HG02938 (cell line): ENCODE data around the gene RC3H1.
"Not testable (repeated sequence)": the region's sequence is repeated elsewhere in the genome, so short reads cannot be mapped to it uniquely, and the experiment has no call there.

ENCODE experiments used
- ATAC-seq: cut with Tn5 transposase; IDR thresholded peaks from one replicate; pipeline ENCODE4 v1.9.1; 2021; ENCODE audit warnings: mild to moderate bottlenecking, moderate library complexity; ENCODE audit not compliant: unreplicated experiment

The RC3H1 gene, protein sequence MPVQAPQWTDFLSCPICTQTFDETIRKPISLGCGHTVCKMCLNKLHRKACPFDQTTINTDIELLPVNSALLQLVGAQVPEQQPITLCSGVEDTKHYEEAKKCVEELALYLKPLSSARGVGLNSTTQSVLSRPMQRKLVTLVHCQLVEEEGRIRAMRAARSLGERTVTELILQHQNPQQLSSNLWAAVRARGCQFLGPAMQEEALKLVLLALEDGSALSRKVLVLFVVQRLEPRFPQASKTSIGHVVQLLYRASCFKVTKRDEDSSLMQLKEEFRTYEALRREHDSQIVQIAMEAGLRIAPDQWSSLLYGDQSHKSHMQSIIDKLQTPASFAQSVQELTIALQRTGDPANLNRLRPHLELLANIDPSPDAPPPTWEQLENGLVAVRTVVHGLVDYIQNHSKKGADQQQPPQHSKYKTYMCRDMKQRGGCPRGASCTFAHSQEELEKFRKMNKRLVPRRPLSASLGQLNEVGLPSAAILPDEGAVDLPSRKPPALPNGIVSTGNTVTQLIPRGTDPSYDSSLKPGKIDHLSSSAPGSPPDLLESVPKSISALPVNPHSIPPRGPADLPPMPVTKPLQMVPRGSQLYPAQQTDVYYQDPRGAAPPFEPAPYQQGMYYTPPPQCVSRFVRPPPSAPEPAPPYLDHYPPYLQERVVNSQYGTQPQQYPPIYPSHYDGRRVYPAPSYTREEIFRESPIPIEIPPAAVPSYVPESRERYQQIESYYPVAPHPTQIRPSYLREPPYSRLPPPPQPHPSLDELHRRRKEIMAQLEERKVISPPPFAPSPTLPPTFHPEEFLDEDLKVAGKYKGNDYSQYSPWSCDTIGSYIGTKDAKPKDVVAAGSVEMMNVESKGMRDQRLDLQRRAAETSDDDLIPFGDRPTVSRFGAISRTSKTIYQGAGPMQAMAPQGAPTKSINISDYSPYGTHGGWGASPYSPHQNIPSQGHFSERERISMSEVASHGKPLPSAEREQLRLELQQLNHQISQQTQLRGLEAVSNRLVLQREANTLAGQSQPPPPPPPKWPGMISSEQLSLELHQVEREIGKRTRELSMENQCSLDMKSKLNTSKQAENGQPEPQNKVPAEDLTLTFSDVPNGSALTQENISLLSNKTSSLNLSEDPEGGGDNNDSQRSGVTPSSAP

DNA sequence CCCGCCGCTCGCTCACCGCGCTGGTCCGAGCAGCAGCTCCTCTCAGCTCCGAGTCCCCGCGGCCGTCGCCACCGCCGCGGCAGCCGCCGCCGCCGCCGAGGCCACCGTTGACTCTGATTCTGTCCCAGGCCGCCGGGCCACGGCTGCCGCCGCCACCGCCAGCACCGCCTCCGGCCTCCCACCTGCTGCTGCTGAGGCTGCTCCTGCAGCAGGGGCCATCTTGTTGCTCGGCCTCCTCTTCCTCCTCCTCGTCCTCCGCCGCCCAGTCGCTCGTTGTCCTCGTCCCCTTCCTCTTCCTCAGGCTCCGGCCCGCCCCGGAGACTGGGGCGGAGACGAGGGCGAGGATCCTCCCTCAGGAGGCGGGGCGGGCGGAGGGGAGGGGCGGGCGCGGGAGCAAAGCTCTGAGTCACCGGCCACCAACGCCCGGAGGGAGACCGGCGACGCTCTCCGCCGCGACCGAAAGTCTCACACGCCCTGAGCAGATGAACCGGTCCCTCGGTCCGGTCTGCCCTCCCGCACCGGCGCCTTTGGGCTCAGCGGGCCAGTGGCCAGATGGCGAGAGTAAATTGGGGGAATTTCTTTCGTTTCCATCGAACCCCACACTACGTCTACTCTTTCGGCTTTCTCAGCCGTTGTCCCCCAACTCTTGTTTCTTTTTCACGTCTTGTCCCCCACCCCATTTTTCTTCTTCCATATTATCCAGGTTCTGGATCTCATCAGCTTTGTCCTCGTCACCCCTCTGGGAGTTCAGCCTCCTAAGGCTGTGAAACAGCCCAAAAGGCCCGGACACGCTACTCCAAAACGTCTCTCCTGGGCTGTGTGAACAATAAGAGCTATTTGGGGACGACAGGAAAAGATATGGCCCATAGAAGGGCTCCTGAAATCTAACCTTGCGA is at the start of gene RC3H1:
RC3H1 (minus strand) TSS at position 278 of the 896 bp plus-strand sequence. CDS start 29,372 bp downstream, outside the sequence.
- ATAC-seq = peak; percentile 82

DNA sequence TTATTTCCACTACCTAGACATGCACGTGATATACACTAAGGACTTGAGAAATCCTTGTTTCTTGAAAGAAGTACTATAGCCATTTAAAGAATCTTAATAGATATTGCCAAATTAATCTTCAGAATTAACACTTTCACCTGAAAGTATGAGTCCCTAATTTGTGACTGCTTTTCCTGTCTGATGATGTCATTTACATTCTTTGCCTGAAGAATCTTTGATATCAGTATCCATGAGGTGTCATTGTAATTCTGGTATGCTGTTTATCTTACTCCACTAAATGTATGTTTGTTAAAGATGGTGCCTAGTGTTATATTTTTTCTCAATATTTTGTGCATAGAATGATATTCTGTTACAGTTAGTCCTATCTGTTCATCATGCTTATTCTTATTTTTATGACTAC is 48.5 kb upstream of the RC3H1 start:
- ATAC-seq = no peak

DNA sequence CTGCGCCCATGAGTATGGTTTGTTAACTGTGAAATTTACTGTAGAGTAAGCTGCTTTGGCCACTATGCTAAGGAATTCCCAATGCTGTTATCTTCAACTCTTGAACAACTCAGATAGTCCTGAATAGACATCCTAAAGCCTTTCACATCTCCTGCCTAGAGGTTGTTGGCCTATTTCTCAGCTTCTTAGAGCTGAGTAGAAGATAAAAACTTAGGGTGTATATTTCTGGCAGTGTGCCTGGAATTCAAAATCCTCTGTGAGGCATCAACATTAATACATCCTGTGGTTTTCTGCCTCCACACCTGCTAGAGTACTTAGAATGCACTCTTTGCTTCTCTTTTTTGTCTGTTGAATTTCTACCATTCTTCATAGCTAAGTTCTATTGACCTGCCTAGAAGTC is 45.8 kb upstream of the RC3H1 start:
- no peak for ATAC-seq

DNA sequence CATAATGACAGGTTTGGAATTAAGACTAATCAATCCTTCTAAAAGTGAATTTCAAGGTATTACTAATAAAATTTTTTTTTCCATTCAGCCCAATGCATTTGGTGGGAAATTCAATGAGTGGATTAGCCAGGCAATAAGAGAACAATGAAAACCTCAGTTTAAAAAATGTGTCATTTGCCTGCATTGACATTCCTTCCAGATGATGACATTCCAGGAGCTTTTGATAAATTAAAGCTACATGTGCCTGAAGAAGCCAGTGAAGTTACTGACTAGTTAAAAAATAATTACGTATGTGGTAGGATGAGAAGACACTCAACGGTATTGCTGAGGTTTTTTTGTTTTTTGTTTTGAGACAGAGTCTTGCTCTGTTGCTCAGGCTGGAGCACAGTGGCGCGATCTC is 37.9 kb upstream of the RC3H1 start:
- no peak for ATAC-seq

DNA sequence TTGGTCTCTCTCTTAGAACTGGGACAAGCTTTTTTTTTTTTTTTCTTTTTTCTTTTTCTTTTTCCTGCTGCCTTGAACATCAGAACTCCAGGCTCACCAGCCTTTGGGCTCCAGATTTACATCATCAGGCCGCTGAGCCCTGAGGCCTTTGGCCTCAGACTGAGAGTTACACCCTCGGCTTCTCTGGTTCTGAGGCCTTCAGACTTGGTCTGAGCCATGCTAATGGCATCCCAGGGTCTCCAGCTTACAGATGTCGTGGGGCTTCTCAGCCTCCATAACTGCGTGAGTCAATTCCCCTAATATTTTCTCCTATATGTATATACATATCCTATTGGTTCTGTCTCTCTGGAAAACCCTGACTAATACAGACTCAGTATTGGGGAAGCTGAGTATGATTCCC is 36.5 kb upstream of the RC3H1 start:
- ATAC-seq = no peak

DNA sequence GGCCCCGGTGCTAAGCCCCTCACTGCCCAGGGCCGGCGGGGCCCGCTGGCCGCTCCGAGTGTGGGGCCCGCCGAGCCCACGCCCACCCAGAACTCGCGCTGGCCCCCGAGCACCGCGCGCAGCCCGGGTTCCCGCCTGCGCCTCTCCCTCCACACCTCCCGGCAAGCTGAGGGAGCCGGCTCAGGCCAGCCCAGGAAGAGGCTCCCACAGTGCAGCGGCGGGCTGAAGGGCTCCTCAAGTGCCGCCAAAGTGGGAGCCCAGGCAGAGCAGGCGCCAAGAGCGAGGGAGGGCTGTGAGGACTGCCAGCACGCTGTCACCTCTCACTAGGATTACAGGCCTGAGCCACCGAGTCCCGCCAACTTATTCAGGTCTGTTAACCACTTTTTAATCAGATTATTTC is 34.5 kb upstream of the RC3H1 start:
- ATAC-seq = not testable (repeated sequence)

DNA sequence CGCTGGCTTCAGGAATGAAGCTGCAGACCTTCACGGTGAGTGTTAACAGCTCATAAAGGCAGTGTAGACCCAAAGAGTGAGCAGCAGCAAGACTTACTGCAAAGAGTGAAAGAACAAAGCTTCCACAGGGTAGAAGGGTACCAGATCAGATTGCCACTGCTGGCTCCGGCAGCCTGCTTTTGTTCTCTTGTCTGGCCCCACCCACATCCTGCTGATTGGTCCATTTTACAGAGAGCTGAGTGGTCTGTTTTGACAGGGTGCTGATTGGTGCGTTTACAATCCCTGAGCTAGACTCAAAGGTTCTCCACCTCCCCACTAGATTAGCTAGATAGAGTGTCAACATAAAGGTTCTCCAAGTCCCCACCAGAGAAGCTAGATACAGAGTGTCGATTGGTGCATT is 33.6 kb upstream of the RC3H1 start:
- not testable (repeated sequence) for ATAC-seq

DNA sequence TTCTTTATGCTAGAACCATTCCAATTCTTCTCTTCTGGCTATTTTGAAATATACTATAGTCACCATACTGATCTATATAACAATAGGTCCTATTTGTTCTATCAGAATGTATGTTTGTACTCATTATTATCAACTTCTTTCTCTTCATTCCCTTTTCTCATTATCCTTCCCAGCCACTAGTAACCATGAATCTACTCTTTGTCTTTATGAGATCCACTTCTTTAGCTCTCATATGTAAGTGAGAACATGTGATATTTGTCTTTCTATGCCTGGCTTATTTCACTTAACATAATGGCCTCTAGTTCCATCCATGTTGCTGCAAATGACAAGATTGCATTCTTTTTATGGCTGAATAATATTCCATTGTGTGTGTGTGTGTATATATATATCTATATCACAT is 31.7 kb upstream of the RC3H1 start:
- ATAC-seq = no peak

DNA sequence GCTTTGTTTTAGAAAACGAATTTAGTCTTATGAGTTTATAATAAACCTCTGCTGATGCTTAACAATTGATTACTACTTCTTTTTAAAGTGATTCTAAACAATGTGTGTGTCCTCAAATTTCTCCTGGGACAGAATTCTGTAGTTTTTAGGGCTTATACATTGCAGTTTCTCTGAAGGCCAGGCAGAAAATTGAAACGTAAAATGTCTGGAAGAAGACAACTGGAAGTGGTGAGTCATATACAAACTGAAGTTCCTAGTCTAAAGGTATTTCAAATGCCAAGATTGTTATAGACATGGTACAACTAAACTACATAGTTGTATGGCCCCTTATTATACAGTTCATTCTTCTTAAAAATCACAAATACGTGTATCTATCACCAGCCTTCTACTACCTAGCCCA is 30.5 kb upstream of the RC3H1 start:
- no peak for ATAC-seq

DNA sequence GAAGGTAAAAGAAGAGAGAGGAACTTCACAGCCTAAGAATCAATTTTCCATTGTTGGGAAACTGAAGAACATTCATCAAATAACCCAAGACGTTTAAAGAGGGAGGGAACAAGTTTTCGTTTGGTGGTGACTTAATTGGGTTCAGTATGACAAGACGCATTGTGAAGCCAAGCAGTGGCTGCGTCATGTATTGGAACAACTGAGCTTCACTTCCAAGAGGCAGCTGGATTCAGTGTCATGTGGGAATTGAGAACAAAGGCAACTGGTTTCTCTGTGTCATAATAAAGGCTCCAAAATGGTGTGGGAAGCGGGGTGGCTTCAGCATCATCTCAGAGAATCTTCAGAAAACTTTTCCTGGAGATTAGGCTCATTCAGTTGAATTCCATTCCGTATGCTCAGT is 29.8 kb upstream of the RC3H1 start:
- ATAC-seq = no peak

DNA sequence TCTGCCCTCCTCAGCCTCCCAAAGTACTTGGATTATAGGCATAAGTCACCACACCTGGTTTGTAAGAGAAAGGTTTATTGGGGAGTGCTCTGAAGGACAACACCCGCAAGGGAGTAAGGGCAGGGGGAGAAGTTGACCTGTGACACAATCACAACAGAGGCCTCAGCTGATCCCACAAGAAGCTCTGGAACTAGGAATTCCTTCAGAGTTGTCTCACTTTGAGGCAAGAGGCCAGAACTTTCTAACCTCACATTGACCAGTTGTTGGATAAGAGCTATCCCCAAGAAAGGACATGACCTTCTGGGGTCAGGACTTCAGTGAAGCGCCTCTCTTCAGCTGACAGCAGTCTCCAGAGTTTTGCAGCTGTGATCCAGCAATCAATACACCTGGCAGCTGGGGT is 27.4 kb upstream of the RC3H1 start:
- ATAC-seq = no peak

DNA sequence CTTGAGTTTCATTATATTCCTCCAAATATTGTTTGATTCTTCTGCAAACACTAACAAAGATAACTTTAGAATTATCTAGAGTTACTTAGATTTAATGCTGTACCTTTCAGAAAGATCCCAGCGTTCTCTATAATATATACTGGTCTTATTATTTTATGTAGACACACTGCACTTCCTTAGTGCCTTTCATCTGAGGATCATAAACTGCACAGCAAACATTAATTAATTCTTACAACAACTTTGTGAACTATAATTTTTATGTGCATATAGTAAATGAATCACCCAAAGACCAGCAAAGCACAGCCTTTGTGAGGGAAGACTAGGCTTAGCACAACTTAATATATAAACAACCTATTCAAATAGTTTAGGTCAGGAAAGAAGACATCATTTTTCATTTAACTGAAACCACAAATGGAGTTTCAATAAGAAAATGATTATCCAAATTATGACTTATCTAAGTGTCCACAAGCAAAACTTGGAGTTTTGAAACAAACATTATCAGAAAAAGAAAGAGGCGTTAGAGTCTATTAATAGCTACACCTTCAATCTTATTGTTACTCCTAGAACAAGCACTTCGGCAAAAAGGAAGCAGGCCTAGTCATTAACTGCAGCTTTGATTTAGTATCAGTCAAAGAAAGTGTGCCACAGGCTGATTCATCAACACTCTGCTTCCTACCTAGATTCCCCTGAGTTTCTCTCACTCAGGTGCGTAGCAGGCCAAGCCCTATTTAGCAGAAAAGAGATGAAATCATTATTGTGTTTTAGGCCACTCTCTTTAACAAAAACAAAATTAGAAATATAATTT is 22.5 kb upstream of the RC3H1 start:
- ATAC-seq = no peak

DNA sequence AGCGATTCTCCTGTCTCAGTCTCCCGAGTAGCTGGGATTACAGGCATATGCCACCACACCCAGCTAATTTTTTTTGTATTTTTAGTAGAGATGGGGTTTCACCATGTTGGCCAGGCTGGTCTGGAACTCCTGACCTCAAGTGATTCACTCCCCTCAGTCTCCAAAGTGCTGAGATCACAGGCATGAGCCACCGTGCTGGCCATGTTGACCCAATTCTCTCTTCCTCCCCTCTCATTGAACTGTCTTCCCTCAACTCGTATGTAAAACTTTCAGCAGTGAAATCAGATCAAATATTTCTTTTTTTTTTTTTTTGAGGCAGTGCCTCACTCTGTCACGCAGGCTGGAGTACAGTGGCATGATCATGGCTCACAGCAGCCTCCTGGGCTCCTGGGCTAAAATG is 20.4 kb upstream of the RC3H1 start:
- ATAC-seq = not testable (repeated sequence)

DNA sequence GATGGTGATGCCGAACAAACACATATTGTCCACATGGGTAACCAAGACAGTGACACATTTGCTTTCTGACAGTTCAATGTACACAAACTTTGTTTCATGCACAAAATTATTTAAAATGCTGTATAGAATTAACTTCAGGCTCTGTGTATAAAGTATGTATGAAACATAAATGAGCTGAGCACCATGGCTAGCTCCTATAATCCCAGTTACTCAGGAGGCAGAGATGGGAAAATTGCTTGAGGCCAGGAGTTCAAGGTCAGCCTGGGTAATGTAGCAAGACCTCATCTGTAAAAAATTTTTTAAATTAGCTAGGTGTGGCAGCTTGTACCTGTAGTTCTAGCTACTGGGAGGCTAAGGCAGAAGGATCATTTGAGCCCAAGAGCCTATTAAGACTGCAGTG is 19.2 kb upstream of the RC3H1 start:
- ATAC-seq = no peak

DNA sequence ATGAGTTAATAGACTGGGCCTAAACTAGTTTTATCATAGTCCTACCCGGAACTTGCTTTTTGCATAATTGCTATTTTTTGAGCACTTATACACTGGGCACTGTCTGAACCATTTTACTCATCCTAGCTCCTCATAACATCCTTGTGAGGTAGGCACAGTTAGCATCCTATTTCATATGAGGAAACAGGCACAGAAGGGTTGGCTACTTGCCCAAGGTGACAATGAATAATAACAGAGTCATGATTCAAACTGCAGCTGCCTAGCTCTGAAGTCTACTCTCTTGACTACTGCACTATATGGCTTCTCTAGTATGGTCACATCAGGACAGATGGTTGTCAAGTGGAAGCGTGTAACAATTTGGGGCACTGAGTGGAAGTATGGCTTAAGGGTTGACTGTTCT is 18.2 kb upstream of the RC3H1 start:
- no peak for ATAC-seq

DNA sequence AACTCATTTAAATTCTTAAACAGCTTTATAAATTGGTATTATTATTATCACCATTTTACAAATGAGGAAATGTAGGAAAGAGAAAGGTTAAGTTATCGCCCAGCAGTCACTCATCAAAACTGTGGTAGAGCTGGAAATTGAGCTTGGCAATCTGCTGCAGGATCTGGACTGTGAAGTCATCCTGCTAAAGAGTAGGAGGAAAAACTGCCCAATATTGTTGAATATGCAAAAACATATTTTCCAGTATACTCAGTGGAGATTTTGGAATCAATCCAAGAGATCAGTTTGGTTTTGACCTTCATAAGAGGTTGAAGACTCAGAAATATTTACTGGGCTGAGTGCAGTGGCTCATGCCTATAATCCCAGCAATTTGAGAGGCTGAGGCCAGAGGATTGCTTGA is 16.9 kb upstream of the RC3H1 start:
- no peak for ATAC-seq

DNA sequence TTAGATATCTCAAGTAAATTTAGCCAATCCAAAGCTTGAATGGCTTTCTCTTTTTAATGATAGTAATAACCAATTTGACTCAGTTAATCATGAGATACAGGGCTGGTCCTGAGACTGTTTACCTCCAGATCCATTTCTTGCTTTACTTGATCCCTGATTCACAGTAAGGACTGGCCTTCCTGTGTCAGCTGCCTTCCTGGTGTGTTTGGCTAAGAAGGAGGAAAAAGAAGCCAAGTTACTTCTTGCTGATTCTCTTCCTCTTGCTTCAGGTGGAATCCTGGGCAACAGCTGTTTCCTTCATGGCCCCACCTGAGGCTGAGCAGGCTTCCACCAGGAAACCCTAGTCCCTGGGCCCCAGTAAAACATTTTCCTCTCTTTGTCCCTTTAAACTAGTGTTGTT is 14.6 kb upstream of the RC3H1 start:
- no peak for ATAC-seq

DNA sequence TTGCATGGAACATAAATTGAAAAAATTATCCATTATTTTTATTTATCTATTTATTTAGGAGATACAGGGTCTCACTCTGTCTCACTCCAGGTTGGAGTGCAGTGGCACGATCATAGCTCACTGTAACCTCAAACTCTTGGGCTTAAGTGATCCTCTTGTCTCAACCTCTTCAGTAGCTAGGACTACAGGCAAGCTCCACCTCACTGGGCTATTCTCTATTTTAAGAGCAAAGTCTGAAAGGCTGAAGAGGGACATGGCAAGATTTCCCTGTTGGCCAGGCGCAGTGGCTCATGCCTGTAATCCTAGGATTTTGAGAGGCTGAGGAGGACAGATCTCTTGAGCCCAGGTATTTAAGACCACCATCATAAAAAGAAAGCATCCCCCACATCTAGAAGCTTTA is 14.0 kb upstream of the RC3H1 start:
- ATAC-seq = no peak

DNA sequence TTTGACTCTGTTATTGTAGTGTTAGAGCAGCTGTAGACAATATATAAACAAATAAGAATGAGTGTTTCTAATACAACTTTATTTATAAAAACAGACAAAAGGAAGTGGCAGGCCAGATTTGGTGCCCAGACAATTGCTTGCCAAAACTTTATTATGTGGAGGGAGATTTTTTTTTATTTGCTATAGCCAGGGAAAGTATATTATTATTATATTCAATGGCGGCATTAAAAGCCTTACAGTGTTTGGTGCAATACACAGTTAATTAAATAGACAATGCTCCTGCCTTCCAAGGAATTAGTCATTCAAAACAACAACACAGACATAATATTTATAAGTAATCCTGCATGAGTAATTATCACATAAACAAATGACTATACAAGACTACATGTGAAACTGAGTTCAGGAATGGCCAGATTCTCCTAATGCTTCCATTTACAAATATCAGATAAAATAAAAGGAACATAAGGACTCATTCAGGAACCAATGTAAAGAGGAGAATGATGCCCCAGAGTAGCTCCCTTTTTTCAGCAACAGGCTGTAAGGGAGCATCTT is 10.6 kb upstream of the RC3H1 start:
- ATAC-seq = no peak
